GM10248 (cell line): ENCODE results near the gene ABCB4.
A peak's percentile ranks its signal among the peaks of the same experiment; 100 is the strongest.

Experiments used
- CTCF ChIA-PET: fragments of 300-600 bp; sonication (Branson Sonifier 250); formaldehyde crosslinking; extraction: SDS; loops from one replicate; lab custom pipeline; 2021; ENCODE audit warnings: antibody characterized with exemption; lab: Yijun Ruan, JAX
- POLR2A ChIA-PET: fragments of 350-650 bp; sonication (Branson Sonifier 250); formaldehyde crosslinking; extraction: SDS; loops from one replicate; lab custom pipeline; 2020; ENCODE audit warnings: antibody characterized with exemption; lab: Yijun Ruan, JAX
- DNase-seq: peaks from one replicate; pipeline ENCODE4 v3.0.0; 2012; ENCODE audit errors: extremely low spot score
- CTCF ChIP-seq: IDR thresholded peaks from 2 replicates; pipeline ENCODE4 v1.5.1; 2012; ENCODE audit warnings: mild to moderate bottlenecking, low read depth; ENCODE audit errors: extremely low read depth, missing control alignments, control extremely low read depth

ABCB4 gene

GRCh38 chr7:87375662-87376435 lies 99.6 kb downstream of the ABCB4 start:
- POLR2A ChIA-PET, result no interaction called here
- TF ChIP-seq CTCF, result no peak
- CTCF ChIA-PET, result interaction anchor here (0.9 kb wide), 1 partner anchor 29 kb away, joined by 3 read pairs; no protein-coding TSS in a partner anchor
- no peak for DNase-seq

- POLR2A ChIA-PET, result no interaction called here
- no peak for TF ChIP-seq CTCF
- CTCF ChIA-PET, result interaction anchor here (2.5 kb wide), 1 partner anchor 8 kb away, joined by 6 read pairs; no protein-coding TSS in a partner anchor
- DNase-seq, result no peak
These were observed 104.8 kb downstream of the ABCB4 start for GRCh38 chr7:87370660-87371180.

- CTCF ChIA-PET, result interaction anchor here (0.9 to 2.5 kb wide), 3 partner anchors 9 to 13 kb away, joined by 3 to 6 read pairs (median 3); no protein-coding TSS in a partner anchor
- no peak for TF ChIP-seq CTCF
- DNase-seq, result no peak
- POLR2A ChIA-PET, result no interaction called here
These were observed 106.3 kb downstream of the ABCB4 start for GRCh38 chr7:87369216-87369615.

GRCh38 chr7:87364246-87364645 lies 111.2 kb downstream of the ABCB4 start:
- DNase-seq, result no peak
- no peak for TF ChIP-seq CTCF
- POLR2A ChIA-PET, result no interaction called here
- CTCF ChIA-PET, result no interaction called here

GRCh38 chr7:87363342-87363741 lies 112.1 kb downstream of the ABCB4 start:
- no peak for TF ChIP-seq CTCF
- no peak for DNase-seq
- ChIA-PET CTCF (no interaction called here), POLR2A (no interaction called here)

GRCh38 chr7:87361320-87361719 lies 114.2 kb downstream of the ABCB4 start:
- ChIA-PET CTCF (interaction anchor here (0.7 to 2.3 kb wide), 4 partner anchors 13 to 55 kb away, joined by 3 to 7 read pairs (median 4); no protein-coding TSS in a partner anchor), POLR2A (no interaction called here)
- TF ChIP-seq CTCF, result no peak
- DNase-seq, result peak; percentile 10
